Neutrophil (primary cell): ENCODE data around the gene SMARCB1.

Experiments
- H3K27ac ChIP-seq: fragments of 200-600 bp; sonication (generic); 2 replicates; pipeline ENCODE4 v1.5.1; 2016; ENCODE audit warnings: mild to moderate bottlenecking, moderate library complexity
- H3K27me3 ChIP-seq: fragments of 200-600 bp; sonication (generic); 2 replicates; pipeline ENCODE4 v1.6.0; 2016; ENCODE audit warnings: mild to moderate bottlenecking
- H3K36me3 ChIP-seq: fragments of 200-600 bp; sonication (generic); 2 replicates; pipeline ENCODE4 v1.5.1; 2017
- H3K4me1 ChIP-seq, 2 experiments: fragments of 200-600 bp in 1 of 2; sonication (generic) in 1 of 2; 1 replicate in 1 of 2; 2 replicates in 1 of 2; pipeline versions ENCODE4 v1.5.1 to v1.6.1; 2013 to 2016; ENCODE audit warnings: low read depth in 1 of 2, low read length in 1 of 2, mild to moderate bottlenecking in 1 of 2, moderate library complexity in 1 of 2; ENCODE audit not compliant: control insufficient read depth in 1 of 2, insufficient read depth in 1 of 2
- H3K4me3 ChIP-seq, 2 experiments: fragments of 200-600 bp in 1 of 2; sonication (generic) in 1 of 2; 1 replicate in 1 of 2; 2 replicates in 1 of 2; pipeline ENCODE4 v1.5.1; 2013 to 2016; ENCODE audit warnings: low read depth in 1 of 2, low read length in 1 of 2, mild to moderate bottlenecking in 1 of 2, moderate library complexity in 1 of 2
- H3K9me3 ChIP-seq: fragments of 200-600 bp; sonication (generic); 2 replicates; pipeline ENCODE4 v1.5.1; 2016
- CTCF ChIP-seq: fragments of 200-600 bp; sonication (generic); IDR thresholded peaks from 2 replicates; pipeline ENCODE4 v1.5.1; 2016; ENCODE audit warnings: antibody characterized with exemption

SMARCB1 gene

DNA sequence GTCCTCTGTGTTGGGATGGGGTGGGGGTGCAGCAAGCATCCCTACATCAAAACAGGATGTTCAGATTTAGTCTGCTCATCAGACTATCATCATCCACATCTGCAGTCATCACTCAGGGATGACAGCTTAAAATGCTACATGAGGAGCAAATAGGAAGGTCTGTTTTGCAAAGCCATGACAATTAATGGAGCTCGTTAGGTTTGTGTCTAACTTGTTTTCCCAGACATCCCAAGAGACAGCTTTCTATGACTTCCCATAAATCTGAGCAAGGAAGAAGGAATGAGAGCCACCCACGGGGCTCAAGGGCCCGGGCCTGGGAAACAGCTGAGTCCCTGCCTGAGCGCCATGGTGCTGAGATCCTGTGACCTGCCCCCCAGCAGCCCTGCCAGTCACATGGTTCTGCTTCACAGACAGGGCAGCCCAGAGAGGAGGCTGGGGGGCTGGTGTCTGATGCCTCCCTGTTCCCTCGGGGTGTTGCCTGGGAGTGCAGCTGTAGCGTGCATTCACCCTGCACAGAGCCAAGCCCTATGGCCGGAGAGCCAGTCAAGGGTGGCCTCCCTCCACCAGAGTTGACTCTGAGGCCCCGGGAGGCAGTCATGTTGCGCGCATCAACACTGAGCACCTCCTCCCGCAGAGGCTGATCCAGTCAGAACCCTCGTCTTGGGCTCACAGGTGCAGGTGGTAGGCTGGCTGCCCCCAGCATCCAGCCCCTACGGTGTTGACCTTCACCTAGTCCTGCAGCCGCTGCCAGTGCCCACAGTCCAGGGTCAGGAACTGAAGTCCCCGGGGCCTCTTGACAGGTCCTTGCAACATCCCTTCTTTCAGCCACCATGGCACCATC lies 40.0 kb downstream of the SMARCB1 start:
- H3K27ac ChIP-seq: no peak overlapping the region
- H3K9me3 ChIP-seq: no peaks in the 10 kb centered on the region
- H3K36me3 ChIP-seq: peaks cover 91% of the 10 kb centered on the region
- no peak overlapping the region for H3K4me3 ChIP-seq
- no peaks in the 10 kb centered on the region for H3K27me3 ChIP-seq
- H3K4me1 ChIP-seq: no peaks in the 10 kb centered on the region
- no peak for TF ChIP-seq CTCF

DNA sequence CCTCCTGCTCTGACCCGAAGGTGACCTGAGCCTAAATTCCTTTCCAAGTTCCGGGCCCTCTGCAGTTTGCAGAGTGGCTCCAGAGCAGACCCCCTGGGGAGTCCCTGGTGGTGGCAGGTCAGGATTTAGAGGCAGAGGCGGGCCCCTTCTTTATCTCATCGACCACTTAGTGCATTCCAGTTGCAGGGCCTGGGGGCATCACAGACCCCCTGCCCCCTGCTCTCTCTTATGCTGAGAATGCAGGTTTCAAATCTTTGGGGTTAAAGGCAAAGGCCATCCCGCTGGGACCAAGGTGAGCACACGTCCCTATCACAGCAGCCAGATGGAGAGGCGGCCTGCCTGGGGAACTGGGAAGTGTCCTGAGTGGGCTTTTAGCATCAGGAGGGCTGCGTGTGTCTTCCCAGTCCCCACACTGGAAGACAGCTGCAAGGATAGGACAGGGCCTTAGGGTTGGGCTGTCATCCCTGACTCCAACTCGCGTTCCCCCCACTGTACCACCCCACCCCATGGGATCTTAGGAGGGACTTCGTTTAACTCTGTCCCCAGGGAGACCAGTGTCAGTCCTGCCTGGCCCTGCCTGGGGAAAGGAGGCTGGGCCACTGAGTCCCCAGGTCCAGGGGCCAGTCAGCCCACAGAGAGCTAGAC lies 40.7 kb downstream of the SMARCB1 start:
- H3K27ac ChIP-seq: no peak overlapping the region

GRCh38 chr22:23828800-23829680 lies 42.3 kb downstream of the SMARCB1 start:
- no peaks in the 10 kb centered on the region for H3K9me3 ChIP-seq
- peaks cover 92% of the 10 kb centered on the region for H3K36me3 ChIP-seq
- no peak overlapping the region for H3K27ac ChIP-seq
- no peak overlapping the region for H3K4me3 ChIP-seq
- no peaks in the 10 kb centered on the region for H3K27me3 ChIP-seq
- no peaks in the 10 kb centered on the region for H3K4me1 ChIP-seq
- no peak for TF ChIP-seq CTCF

More for the DNA sequence above, 40.7 kb downstream of the SMARCB1 start:
- H3K36me3 ChIP-seq: peaks cover 91% of the 10 kb centered on the region
- no peaks in the 10 kb centered on the region for H3K4me1 ChIP-seq
- H3K9me3 ChIP-seq: no peaks in the 10 kb centered on the region
- H3K27me3 ChIP-seq: no peaks in the 10 kb centered on the region
- no peak overlapping the region for H3K4me3 ChIP-seq
- TF ChIP-seq CTCF: no peak

- no peak for TF ChIP-seq CTCF
- Histone ChIP-seq H3K27me3 (no peaks in the 10 kb centered on the region), H3K4me3 (no peak overlapping the region), H3K9me3 (no peaks in the 10 kb centered on the region), H3K36me3 (peaks cover 92% of the 10 kb centered on the region), H3K4me1 (no peaks in the 10 kb centered on the region), H3K27ac (no peak overlapping the region)
Observed at GRCh38 chr22:23829845-23830372, 43.1 kb downstream of the SMARCB1 start.

GRCh38 chr22:23831261-23831660 lies 44.5 kb downstream of the SMARCB1 start:
- H3K4me3 ChIP-seq: no peak overlapping the region
- H3K36me3 ChIP-seq: peaks cover 90% of the 10 kb centered on the region

More at GRCh38 chr22:23831261-23831660, 44.5 kb downstream of the SMARCB1 start:
- no peaks in the 10 kb centered on the region for H3K27me3 ChIP-seq
- H3K27ac ChIP-seq: no peak overlapping the region
- TF ChIP-seq CTCF: no peak
- no peaks in the 10 kb centered on the region for H3K4me1 ChIP-seq
- H3K9me3 ChIP-seq: no peaks in the 10 kb centered on the region
